Stomach (tissue), 4 donors: ENCODE measurements around the gene C1QTNF7.

Source experiments
- POLR2AphosphoS5 ChIP-seq, 3 donors: sonication (generic); formaldehyde crosslinking; IDR thresholded peaks; one replicate each; pipeline ENCODE4 v1.6.1; 2016; ENCODE audit warnings: antibody characterized with exemption in 3 of 3
- TF ChIP-seq, protein P1 (sequence below), 7 experiments: fragments of 450-650 bp in 4 of 7; fragments of 200-600 bp in 3 of 7; sonication (generic) in 3 of 7; IDR thresholded peaks; one replicate each; pipeline ENCODE4 v1.5.1; 2016 to 2019; ENCODE audit warnings: antibody characterized with exemption in 7 of 7, control low read depth in 2 of 7, mild to moderate bottlenecking in 1 of 7

DNA sequence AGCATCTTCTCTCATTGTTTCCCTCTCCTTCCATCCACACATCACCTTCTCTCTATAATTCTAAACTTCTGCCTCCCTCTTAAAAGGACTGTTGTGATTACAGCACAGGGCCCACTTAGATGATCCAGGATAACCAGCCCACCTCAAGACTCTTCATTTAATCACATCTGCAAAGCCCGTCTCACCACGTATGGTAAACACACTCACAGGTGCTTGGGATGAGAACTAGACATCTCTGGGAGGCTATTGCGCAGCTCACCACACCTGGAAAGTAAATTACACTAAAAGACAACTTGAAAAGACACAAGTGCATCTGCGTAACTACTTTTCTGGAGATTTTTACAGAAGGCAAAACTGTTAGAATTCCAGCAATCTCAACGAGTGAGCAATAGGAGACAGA, 15.4 kb upstream of the C1QTNF7 start:
- TF ChIP-seq, protein P1, sequence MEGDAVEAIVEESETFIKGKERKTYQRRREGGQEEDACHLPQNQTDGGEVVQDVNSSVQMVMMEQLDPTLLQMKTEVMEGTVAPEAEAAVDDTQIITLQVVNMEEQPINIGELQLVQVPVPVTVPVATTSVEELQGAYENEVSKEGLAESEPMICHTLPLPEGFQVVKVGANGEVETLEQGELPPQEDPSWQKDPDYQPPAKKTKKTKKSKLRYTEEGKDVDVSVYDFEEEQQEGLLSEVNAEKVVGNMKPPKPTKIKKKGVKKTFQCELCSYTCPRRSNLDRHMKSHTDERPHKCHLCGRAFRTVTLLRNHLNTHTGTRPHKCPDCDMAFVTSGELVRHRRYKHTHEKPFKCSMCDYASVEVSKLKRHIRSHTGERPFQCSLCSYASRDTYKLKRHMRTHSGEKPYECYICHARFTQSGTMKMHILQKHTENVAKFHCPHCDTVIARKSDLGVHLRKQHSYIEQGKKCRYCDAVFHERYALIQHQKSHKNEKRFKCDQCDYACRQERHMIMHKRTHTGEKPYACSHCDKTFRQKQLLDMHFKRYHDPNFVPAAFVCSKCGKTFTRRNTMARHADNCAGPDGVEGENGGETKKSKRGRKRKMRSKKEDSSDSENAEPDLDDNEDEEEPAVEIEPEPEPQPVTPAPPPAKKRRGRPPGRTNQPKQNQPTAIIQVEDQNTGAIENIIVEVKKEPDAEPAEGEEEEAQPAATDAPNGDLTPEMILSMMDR (IDR thresholded peaks at IDR 0.05), result no peak
- no peak for TF ChIP-seq POLR2AphosphoS5 (IDR thresholded peaks at IDR 0.05)
